ENCODE results near the gene AMN.

The AMN gene

GRCh38 chr14:102949801-102950451 is 27.5 kb downstream of the AMN start:
- H3K36me3 ChIP-seq (ENCODE audit: control insufficient read depth in 1 of 2, insufficient read depth in 2 of 2, low read length in 2 of 2), result peaks cover 69 to 90% of the 10 kb centered on the region in 2 donors
- H3K27ac ChIP-seq (ENCODE audit: low read length), result no peak overlapping the region

DNA sequence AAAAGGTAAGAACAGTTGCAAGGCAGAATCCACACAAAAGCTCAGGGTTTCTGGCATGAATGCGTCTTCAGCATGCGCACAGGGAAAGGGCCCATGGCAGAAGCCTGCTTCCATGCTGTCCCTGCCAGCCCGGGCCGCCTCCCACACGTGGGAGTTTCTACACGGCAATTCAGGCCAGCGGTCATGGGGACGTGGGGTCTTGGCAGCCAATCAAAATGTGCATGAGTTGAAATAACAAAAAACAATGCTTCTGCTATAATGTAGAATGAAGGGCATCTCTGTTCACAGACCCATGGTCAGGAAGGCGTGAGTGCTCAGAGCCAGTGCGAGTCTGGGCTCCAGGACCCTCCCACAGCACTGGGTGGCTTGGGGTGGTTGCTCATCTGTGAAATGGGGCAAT is 28.6 kb downstream of the AMN start:
- no peak overlapping the region for H3K4me3 ChIP-seq (ENCODE audit: low read depth in 1 of 2, low read length in 2 of 2)
- H3K27ac ChIP-seq (ENCODE audit: low read length), result no peak overlapping the region
- H3K9me3 ChIP-seq (ENCODE audit: control insufficient read depth in 1 of 2, low read length in 2 of 2), result no peaks in the 10 kb centered on the region
- peaks cover 66 to 81% of the 10 kb centered on the region in 2 donors for H3K36me3 ChIP-seq (ENCODE audit: control insufficient read depth in 1 of 2, insufficient read depth in 2 of 2, low read length in 2 of 2)
- H3K27me3 ChIP-seq (ENCODE audit: low read depth, low read length), result no peaks in the 10 kb centered on the region
- H3K4me1 ChIP-seq (ENCODE audit: control insufficient read depth in 1 of 2, insufficient read depth in 2 of 2, low read length in 2 of 2), result peaks cover 0 to 19% of the 10 kb centered on the region in 2 donors

More at GRCh38 chr14:102949801-102950451, 27.5 kb downstream of the AMN start:
- no peaks in the 10 kb centered on the region for H3K9me3 ChIP-seq (ENCODE audit: control insufficient read depth in 1 of 2, low read length in 2 of 2)
- no peak overlapping the region for H3K4me3 ChIP-seq (ENCODE audit: low read depth in 1 of 2, low read length in 2 of 2)
- H3K4me1 ChIP-seq (ENCODE audit: control insufficient read depth in 1 of 2, insufficient read depth in 2 of 2, low read length in 2 of 2), result peaks cover 0 to 13% of the 10 kb centered on the region in 2 donors
- H3K27me3 ChIP-seq (ENCODE audit: low read depth, low read length), result no peaks in the 10 kb centered on the region

DNA sequence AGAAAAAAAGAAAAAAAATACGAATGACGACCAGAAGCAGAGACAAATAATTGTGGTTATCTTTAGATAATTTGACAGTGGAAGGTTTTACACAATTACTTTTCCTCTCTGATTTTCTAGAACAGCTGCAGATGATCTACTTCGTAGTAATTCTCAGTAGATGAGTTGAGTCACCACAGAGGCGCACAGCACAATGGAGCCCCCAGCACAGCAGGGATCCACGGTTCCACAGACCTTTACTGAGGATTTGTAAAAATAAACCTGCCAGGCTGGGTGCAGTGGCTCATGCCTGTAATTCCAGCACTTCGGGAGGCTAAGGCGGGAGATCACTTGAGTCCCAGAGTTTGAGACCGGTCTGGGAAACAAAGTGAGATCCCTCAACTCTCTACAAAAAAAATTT is 29.3 kb downstream of the AMN start:
- no peaks in the 10 kb centered on the region for H3K27me3 ChIP-seq (ENCODE audit: low read depth, low read length)
- H3K4me3 ChIP-seq (ENCODE audit: low read depth in 1 of 2, low read length in 2 of 2), result no peak overlapping the region
- peaks cover 66 to 80% of the 10 kb centered on the region in 2 donors for H3K36me3 ChIP-seq (ENCODE audit: control insufficient read depth in 1 of 2, insufficient read depth in 2 of 2, low read length in 2 of 2)
- no peaks in the 10 kb centered on the region for H3K9me3 ChIP-seq (ENCODE audit: control insufficient read depth in 1 of 2, low read length in 2 of 2)
- peaks cover 0 to 25% of the 10 kb centered on the region in 2 donors for H3K4me1 ChIP-seq (ENCODE audit: control insufficient read depth in 1 of 2, insufficient read depth in 2 of 2, low read length in 2 of 2)
- no peak overlapping the region for H3K27ac ChIP-seq (ENCODE audit: low read length)

DNA sequence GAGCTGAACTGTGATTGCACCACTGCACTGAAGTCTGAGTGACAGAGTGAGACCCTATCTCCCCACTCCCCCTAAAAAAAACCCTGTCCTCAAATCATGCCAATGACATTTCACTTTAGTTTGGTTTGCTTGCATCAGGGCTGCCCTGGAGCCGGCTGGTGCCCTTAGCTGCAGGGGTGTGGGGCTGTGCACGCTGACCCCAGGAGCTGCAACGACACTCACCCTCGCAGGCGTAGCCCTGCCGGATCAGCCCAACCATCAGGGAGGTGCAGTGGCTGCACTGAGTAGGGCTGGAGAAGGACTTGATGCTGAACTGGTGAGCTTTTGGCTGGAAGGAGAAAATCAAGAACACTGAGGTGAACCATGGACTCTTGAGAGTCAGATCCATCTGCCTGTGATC is 29.8 kb downstream of the AMN start:
- Histone ChIP-seq H3K27ac (ENCODE audit: low read length) (no peak overlapping the region), H3K4me3 (ENCODE audit: low read depth in 1 of 2, low read length in 2 of 2) (no peak overlapping the region), H3K27me3 (ENCODE audit: low read depth, low read length) (no peaks in the 10 kb centered on the region), H3K9me3 (ENCODE audit: control insufficient read depth in 1 of 2, low read length in 2 of 2) (no peaks in the 10 kb centered on the region), H3K4me1 (ENCODE audit: control insufficient read depth in 1 of 2, insufficient read depth in 2 of 2, low read length in 2 of 2) (peaks cover 0 to 25% of the 10 kb centered on the region in 2 donors), H3K36me3 (ENCODE audit: control insufficient read depth in 1 of 2, insufficient read depth in 2 of 2, low read length in 2 of 2) (peaks cover 63 to 79% of the 10 kb centered on the region in 2 donors)

DNA sequence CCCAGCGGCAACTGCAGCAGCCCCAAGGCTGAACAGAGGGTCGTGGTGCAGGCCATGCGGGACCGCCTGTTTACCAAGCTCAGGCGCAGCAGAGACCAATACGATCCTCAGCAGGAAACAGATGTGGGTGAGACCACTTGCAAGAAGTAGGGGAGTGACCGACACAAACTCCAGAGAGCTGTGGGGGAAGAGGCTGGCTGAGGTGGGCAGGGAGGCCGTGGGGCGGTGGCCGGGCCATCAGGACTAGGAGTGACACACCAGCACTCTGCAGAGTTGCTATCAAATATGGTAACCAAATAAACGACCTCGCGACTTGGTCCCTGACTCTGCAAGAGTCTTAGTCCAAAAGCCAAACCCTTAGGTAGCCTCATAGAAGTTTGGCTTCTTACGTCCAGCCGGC is 30.6 kb downstream of the AMN start:
- no peak overlapping the region for H3K4me3 ChIP-seq (ENCODE audit: low read depth in 1 of 2, low read length in 2 of 2)
- H3K36me3 ChIP-seq (ENCODE audit: control insufficient read depth in 1 of 2, insufficient read depth in 2 of 2, low read length in 2 of 2), result peaks cover 69 to 80% of the 10 kb centered on the region in 2 donors
- H3K27me3 ChIP-seq (ENCODE audit: low read depth, low read length), result no peaks in the 10 kb centered on the region
- H3K9me3 ChIP-seq (ENCODE audit: control insufficient read depth in 1 of 2, low read length in 2 of 2), result no peaks in the 10 kb centered on the region
- no peak overlapping the region for H3K27ac ChIP-seq (ENCODE audit: low read length)
- H3K4me1 ChIP-seq (ENCODE audit: control insufficient read depth in 1 of 2, insufficient read depth in 2 of 2, low read length in 2 of 2), result peaks cover 0 to 25% of the 10 kb centered on the region in 2 donors

- Histone ChIP-seq H3K36me3 (ENCODE audit: control insufficient read depth in 1 of 2, insufficient read depth in 2 of 2, low read length in 2 of 2) (peaks cover 73 to 85% of the 10 kb centered on the region in 2 donors), H3K4me1 (ENCODE audit: control insufficient read depth in 1 of 2, insufficient read depth in 2 of 2, low read length in 2 of 2) (peaks cover 0 to 20% of the 10 kb centered on the region in 2 donors)
Observed at GRCh38 chr14:102954081-102954789, 31.8 kb downstream of the AMN start.

DNA sequence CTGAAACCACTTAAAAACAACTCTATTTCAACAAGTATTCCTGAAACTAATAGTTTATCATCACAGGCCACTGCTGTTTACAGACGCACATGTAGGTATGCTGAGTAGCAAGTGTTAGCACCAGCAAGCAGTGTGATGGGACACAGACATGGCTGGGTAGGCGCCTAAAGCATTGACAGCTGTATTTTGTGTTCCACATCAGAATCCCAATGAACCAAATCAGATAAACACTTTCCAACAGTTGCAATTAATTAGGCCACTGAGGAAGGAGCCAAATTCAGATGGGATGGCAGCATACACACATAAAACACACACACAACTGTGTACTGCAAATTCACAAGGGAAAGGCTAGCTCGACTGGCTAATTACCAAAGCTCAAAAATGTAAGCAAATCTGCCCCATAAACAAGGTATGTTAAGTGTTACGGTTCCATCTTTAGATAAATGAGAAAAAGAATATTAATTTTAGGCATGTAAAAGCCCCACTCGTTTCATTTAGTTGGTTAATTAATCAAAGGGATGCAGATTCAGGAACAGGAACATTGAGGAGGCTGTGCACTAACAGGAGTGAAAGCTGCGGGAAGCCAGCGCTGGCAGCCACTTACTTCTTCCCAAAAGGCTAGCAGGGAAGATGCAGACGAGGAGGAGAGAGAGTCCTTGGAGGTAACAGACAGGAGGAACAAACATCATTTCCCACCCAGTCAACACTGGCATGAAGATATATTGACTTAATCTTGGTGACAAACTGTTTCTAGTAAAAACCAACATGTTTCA is 33.4 kb downstream of the AMN start:
- Histone ChIP-seq H3K27ac (ENCODE audit: low read length) (no peak overlapping the region), H3K9me3 (ENCODE audit: control insufficient read depth in 1 of 2, low read length in 2 of 2) (no peaks in the 10 kb centered on the region), H3K4me3 (ENCODE audit: low read depth in 1 of 2, low read length in 2 of 2) (no peak overlapping the region), H3K4me1 (ENCODE audit: control insufficient read depth in 1 of 2, insufficient read depth in 2 of 2, low read length in 2 of 2) (peaks cover 0 to 12% of the 10 kb centered on the region in 2 donors), H3K27me3 (ENCODE audit: low read depth, low read length) (no peaks in the 10 kb centered on the region), H3K36me3 (ENCODE audit: control insufficient read depth in 1 of 2, insufficient read depth in 2 of 2, low read length in 2 of 2) (peaks cover 64 to 86% of the 10 kb centered on the region in 2 donors)

More at GRCh38 chr14:102954081-102954789, 31.8 kb downstream of the AMN start:
- Histone ChIP-seq H3K27ac (ENCODE audit: low read length) (no peak overlapping the region), H3K9me3 (ENCODE audit: control insufficient read depth in 1 of 2, low read length in 2 of 2) (no peaks in the 10 kb centered on the region), H3K4me3 (ENCODE audit: low read depth in 1 of 2, low read length in 2 of 2) (no peak overlapping the region), H3K27me3 (ENCODE audit: low read depth, low read length) (no peaks in the 10 kb centered on the region)

DNA sequence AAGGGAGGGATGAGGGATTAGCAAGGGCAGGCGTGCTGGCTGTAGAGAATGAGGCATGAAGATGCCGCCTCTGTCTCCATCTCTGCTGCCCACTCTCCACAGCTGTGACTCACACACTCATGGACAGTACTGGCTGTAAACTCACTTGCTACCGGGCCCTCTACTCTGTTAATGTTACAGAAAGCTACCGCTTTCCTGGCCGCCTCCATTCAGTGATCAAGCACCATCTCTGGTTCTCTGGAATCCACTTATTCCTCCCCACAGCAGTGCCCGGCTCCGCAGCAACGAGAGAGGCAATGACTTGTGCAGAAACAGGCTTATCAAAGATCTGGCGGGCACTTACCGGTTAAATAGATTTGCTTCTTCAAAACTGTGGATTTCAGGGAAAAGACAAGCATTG is 34.8 kb downstream of the AMN start:
- Histone ChIP-seq H3K4me1 (ENCODE audit: control insufficient read depth in 1 of 2, insufficient read depth in 2 of 2, low read length in 2 of 2) (peaks cover 0 to 12% of the 10 kb centered on the region in 2 donors), H3K9me3 (ENCODE audit: control insufficient read depth in 1 of 2, low read length in 2 of 2) (no peaks in the 10 kb centered on the region), H3K4me3 (ENCODE audit: low read depth in 1 of 2, low read length in 2 of 2) (no peak overlapping the region), H3K36me3 (ENCODE audit: control insufficient read depth in 1 of 2, insufficient read depth in 2 of 2, low read length in 2 of 2) (peaks cover 57 to 82% of the 10 kb centered on the region in 2 donors), H3K27ac (ENCODE audit: low read length) (no peak overlapping the region), H3K27me3 (ENCODE audit: low read depth, low read length) (no peaks in the 10 kb centered on the region)

- Histone ChIP-seq H3K9me3 (ENCODE audit: control insufficient read depth in 1 of 2, low read length in 2 of 2) (no peaks in the 10 kb centered on the region), H3K27me3 (ENCODE audit: low read depth, low read length) (no peaks in the 10 kb centered on the region), H3K27ac (ENCODE audit: low read length) (no peak overlapping the region), H3K4me1 (ENCODE audit: control insufficient read depth in 1 of 2, insufficient read depth in 2 of 2, low read length in 2 of 2) (peaks cover 0 to 12% of the 10 kb centered on the region in 2 donors), H3K4me3 (ENCODE audit: low read depth in 1 of 2, low read length in 2 of 2) (no peak overlapping the region), H3K36me3 (ENCODE audit: control insufficient read depth in 1 of 2, insufficient read depth in 2 of 2, low read length in 2 of 2) (peaks cover 52 to 80% of the 10 kb centered on the region in 2 donors)
Observed at GRCh38 chr14:102958461-102958860, 36.0 kb downstream of the AMN start.

DNA sequence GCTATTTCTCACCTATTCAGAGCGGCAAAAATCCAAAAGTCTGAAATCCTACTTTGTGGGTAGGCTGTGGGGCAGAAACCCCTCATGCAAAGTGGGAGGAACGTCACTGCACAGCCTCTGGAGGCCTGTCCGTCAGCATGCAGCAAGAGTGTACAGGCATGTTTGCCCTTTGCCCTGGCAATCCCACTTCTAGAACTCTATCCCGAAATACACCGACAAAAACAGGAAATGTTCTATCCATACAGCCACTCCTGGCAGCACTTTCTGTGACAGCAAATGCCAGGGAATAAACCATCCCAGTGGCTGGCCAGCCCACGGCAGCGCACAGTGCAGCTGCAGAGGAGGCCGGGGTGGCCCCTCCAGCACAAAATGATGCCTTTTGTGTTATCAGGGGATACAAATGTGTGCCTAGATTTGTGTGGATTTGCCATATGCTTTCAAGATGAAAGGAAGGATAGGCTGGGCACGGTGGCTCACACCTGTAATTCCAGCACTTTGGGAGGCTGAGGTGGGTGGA is 39.7 kb downstream of the AMN start:
- H3K4me3 ChIP-seq (ENCODE audit: low read depth in 1 of 2, low read length in 2 of 2), result no peak overlapping the region
- H3K27me3 ChIP-seq (ENCODE audit: low read depth, low read length), result no peaks in the 10 kb centered on the region
- H3K27ac ChIP-seq (ENCODE audit: low read length), result no peak overlapping the region
- H3K36me3 ChIP-seq (ENCODE audit: control insufficient read depth in 1 of 2, insufficient read depth in 2 of 2, low read length in 2 of 2), result peaks cover 56 to 90% of the 10 kb centered on the region in 2 donors
- no peaks in the 10 kb centered on the region for H3K4me1 ChIP-seq (ENCODE audit: control insufficient read depth in 1 of 2, insufficient read depth in 2 of 2, low read length in 2 of 2)
- H3K9me3 ChIP-seq (ENCODE audit: control insufficient read depth in 1 of 2, low read length in 2 of 2), result no peaks in the 10 kb centered on the region

GRCh38 chr14:102964152-102964730 is 41.8 kb downstream of the AMN start:
- H3K36me3 ChIP-seq (ENCODE audit: control insufficient read depth in 1 of 2, insufficient read depth in 2 of 2, low read length in 2 of 2), result peaks cover 45 to 88% of the 10 kb centered on the region in 2 donors
- no peaks in the 10 kb centered on the region for H3K27me3 ChIP-seq (ENCODE audit: low read depth, low read length)
- H3K4me1 ChIP-seq (ENCODE audit: control insufficient read depth in 1 of 2, insufficient read depth in 2 of 2, low read length in 2 of 2), result no peaks in the 10 kb centered on the region
- no peaks in the 10 kb centered on the region for H3K9me3 ChIP-seq (ENCODE audit: control insufficient read depth in 1 of 2, low read length in 2 of 2)
- H3K27ac ChIP-seq (ENCODE audit: low read length), result no peak overlapping the region
- no peak overlapping the region for H3K4me3 ChIP-seq (ENCODE audit: low read depth in 1 of 2, low read length in 2 of 2)
